Adipose tissue (tissue), 3 donors: ENCODE results near the gene ST6GALNAC3. TPM values are rescaled to one million over a fixed set of nuclear protein-coding genes. Genes with fewer than 3 reads are reported as not detected.
"Not testable (repeated sequence)": the region's sequence is repeated elsewhere in the genome, so short reads cannot be mapped to it uniquely, and the experiment has no call there.

ENCODE experiments used
- H3K27ac ChIP-seq: one replicate; pipeline ENCODE4 v1.5.1; 2013; ENCODE audit warnings: low read depth, low read length
- WGBS, 3 donors: extraction: QIAGEN DNeasy Blood & Tissue Kit; methylation state at CpG; one replicate each; pipeline ENCODE4 v1.1.7; 2013; 5-methylcytosine and 5-hydroxymethylcytosine counted together
- polyA plus RNA-seq, 3 donors: library from polyadenylated mRNA; stranded (reverse); fragments of 200-250 nt; gene quantifications; one replicate each; pipeline ENCODE4 v1.2.3, GENCODE V29; 2013
- donor health status: healthy with polysubstance abuse.
- donor health status: Bipolar disorder and iron deficiency.
- donor health status: healthy.

The ST6GALNAC3 gene
- polyA plus RNA-seq, 3 donors, result 1.1 to 8.8 (median 3.3) TPM

DNA sequence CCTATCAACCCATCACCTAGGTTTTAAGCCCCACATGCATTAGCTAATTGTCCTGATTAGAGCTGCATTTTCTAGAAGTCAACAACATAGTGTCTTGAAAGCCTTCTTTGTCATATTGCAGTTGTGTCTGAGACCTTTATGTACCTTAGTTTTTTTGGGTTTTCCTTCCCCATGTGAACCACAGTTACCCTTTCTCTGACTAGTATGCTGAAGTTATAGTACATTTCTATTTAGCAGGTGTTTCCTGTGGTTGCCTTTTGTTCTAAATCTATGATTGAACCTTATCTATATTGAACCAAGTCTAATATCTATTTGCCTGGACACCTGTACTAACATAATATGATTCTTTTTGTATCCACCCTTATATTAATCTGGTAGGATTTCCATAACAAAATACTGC lies 135.6 kb downstream of the ST6GALNAC3 start:
- no peak overlapping the region for H3K27ac ChIP-seq

DNA sequence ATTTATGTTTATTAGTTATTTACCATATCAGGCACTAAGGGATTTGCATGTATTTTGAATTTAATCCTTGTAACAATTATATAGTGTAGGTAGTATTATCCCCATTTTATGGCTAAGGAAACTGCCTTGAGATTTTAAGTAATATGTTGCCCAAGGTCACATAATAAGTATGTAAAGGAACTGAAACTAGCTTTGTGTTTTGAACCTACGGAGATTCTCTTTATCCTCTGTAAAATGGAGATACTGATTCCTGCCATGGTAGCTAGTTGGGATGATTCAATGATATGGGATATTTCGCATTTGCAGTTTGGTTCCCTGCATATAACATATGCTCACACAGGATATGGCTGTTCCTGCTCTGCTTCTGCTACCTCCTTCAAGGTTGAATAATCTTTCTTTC lies 144.3 kb downstream of the ST6GALNAC3 start:
- 91 to 95% (median 93%) methylated on average over 2 of the region's 2 CpGs for WGBS, 3 donors
- H3K27ac ChIP-seq, result no peak overlapping the region

DNA sequence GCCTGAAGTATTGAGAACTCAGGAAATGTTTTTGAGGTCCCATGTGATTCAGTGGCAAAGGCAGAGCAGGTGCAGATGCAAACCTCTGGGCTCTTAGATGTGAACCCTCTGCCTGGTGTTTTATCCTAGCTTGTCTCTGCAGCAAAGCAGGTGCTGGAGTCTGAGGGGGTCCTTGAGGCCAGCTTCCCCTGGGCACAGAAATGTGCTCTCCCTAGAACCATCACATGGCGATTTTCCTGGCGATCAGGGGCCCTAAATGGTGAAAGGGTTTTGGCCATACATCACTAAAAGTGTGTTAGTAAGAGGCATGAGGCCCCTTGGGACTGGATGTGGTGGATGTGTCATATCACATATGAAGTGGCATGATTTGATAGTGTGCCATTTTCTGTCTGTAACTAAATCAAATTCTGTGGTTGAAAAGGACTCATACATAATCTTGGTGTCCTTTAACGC lies 144.8 kb downstream of the ST6GALNAC3 start:
- WGBS, 3 donors, result 86 to 96% (median 95%) methylated on average over 3 of the region's 3 CpGs
- H3K27ac ChIP-seq, result no peak overlapping the region

GRCh38 chr1:76224752-76225151 lies 150.2 kb downstream of the ST6GALNAC3 start:
- H3K27ac ChIP-seq, result no peak overlapping the region
- WGBS, 3 donors, result 62 to 74% (median 74%) methylated on average over 3 of the region's 3 CpGs

DNA sequence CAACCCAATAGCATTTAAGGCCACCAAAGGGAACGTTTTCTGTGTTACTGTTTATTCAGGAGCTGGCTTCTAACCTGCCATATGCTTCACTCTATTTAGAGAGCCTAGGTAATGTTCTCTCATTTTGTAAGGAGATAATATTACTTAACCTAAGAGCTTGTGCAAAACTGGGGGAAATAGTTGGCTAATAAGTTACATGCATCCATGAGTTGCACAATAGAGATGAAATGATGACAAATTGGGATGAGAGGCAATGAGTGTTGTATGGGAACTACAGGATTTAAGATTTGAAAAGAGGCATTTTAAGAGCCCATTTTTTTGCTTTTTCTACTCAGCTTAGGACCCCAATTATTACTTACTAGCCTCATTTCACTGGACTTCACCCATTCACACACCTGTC lies 151.0 kb downstream of the ST6GALNAC3 start:
- 54 to 59% (median 57%) methylated on average over 1 of the region's 1 CpG for WGBS, 3 donors
- no peak overlapping the region for H3K27ac ChIP-seq

GRCh38 chr1:76227621-76228020 lies 153.1 kb downstream of the ST6GALNAC3 start:
- H3K27ac ChIP-seq, result no peak overlapping the region
- 45 to 61% (median 51%) methylated on average over 3 of the region's 3 CpGs for WGBS, 3 donors

DNA sequence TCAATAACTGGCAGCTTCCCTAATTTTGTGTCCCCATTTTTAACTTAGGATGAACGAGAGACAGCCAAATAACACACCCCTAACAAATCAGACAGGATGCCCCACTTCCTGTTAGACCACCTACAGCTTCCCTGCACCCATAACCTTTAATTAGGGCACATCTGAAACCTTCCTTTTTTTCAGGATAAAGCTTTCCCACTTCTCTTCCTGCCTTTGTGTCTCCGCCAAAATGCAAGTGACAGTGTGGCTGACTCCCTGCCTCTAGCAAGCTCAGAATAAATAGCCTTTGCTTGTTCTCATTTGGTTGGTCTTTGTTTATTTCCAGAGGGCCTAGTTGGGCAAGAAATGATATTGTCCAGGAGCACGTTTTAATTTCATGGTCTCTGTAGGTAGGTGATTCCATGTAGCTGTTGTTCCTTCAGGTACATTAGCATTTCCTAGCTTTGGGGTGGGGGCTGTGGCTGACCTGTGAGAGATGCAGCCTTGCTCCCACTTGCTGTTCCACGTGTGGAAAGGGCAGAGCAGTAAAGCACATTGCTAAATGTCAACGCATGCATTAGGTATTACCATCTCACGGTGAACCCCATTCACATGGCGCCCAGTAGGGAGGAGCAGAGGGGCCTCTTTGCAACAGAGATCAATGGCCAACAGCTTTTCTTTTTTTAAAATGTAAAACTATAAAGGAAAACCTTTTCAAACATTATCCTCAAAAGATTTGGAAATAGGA lies 154.9 kb downstream of the ST6GALNAC3 start:
- WGBS, 3 donors, result 56 to 66% (median 63%) methylated on average over 7 of the region's 7 CpGs
- H3K27ac ChIP-seq, result no peak overlapping the region

DNA sequence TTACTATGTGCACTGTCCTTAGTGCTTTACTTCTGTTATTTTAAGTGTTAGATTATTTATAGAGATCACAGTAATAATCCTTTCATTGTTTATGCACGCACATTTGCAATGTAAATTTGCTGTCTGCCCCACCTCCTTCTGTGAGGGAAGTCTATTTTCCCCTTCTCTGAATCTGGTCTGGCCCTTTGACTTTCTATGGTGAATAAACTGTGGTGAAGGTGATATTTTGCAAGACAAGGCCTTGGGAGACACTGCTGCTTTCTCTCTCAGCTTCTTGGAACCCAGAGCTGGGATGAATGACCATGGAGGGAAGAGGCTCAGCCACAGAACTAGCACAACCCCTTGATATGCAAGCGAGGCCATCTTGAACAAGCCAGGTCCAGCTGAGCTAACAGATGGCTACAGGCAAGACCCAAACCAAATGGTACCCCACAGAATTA lies 156.3 kb downstream of the ST6GALNAC3 start:
- H3K27ac ChIP-seq, result no peak overlapping the region
- 79 to 95% (median 85%) methylated on average over 2 of the region's 2 CpGs for WGBS, 3 donors

GRCh38 chr1:76231320-76231719 lies 156.8 kb downstream of the ST6GALNAC3 start:
- WGBS, 3 donors, result 78 to 83% (median 82%) methylated on average over 4 of the region's 4 CpGs
- H3K27ac ChIP-seq, result no peak overlapping the region

GRCh38 chr1:76232666-76233065 lies 158.1 kb downstream of the ST6GALNAC3 start:
- 91 to 97% (median 96%) methylated on average over 4 of the region's 4 CpGs for WGBS, 3 donors
- H3K27ac ChIP-seq, result no peak overlapping the region

GRCh38 chr1:76234061-76234460 lies 159.5 kb downstream of the ST6GALNAC3 start:
- WGBS, 3 donors, result 89 to 98% (median 93%) methylated on average over 2 of the region's 2 CpGs
- no peak overlapping the region for H3K27ac ChIP-seq

- 87 to 95% (median 93%) methylated on average over 5 of the region's 5 CpGs for WGBS, 3 donors
- H3K27ac ChIP-seq, result no peak overlapping the region
These were observed 162.7 kb downstream of the ST6GALNAC3 start for GRCh38 chr1:76237211-76237610.

DNA sequence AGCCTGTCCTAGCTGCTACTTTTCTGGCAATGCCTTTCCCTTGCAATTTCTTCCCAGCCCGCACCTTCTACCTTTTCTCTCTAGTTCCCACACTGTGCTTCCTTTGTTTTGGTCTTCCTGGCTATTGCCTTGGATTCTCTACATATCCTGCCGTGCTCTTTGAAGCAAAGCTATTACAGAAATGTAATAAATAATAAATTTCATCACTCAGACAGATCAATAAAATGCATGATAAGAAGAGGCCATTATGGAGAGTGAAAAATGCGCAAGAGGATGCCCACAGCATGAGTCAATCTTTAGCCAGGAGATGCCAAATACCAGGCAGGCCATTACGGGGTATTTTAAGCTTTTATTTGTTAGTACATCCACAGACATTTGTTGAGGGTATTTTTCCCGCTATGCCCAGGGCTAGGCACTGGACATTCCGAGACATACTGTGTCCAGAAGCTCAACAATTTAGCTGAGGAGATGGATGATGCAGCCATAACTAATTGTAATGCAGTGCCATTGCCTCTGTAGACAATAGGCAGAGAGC lies 163.6 kb downstream of the ST6GALNAC3 start:
- H3K27ac ChIP-seq, result no peak overlapping the region
- WGBS, 3 donors, result 47 to 88% (median 84%) methylated on average over 6 of the region's 6 CpGs

GRCh38 chr1:76239470-76239918 lies 164.9 kb downstream of the ST6GALNAC3 start:
- WGBS, 3 donors, result 69 to 84% (median 78%) methylated on average over 3 of the region's 3 CpGs
- no peak overlapping the region for H3K27ac ChIP-seq

DNA sequence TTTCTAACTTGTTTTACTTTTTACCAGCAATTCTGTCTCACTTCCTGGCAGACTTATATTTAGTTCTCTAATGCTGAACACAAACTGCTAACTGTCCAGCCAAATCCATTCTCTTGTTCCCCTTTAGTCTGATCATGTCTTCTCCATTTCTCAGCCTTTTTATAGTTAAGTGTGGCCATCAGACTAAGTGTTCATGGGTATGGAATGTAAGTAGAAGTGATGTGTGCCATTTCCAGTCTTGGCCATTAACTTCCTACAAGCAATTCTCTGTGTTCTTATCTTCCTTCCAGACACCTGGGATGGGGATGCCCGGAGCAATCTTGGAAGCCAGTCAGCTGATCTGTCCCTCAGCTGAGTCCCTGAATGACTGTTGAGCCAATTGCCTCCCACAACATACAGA lies 165.8 kb downstream of the ST6GALNAC3 start:
- 40 to 62% (median 47%) methylated on average over 1 of the region's 1 CpG for WGBS, 3 donors
- H3K27ac ChIP-seq, result no peak overlapping the region

GRCh38 chr1:76242587-76242986 lies 168.0 kb downstream of the ST6GALNAC3 start:
- 83 to 92% (median 83%) methylated on average over 1 of the region's 1 CpG for WGBS, 3 donors
- not testable (repeated sequence) for H3K27ac ChIP-seq

- 57 to 81% (median 78%) methylated on average over 5 of the region's 5 CpGs for WGBS, 3 donors
- no peak overlapping the region for H3K27ac ChIP-seq
These were observed 172.8 kb downstream of the ST6GALNAC3 start for GRCh38 chr1:76247261-76247852.

- WGBS, 3 donors, result 35 to 67% (median 67%) methylated on average over 2 of the region's 2 CpGs
- H3K27ac ChIP-seq, result no peak overlapping the region
These were observed 175.7 kb downstream of the ST6GALNAC3 start for GRCh38 chr1:76250271-76250670.

DNA sequence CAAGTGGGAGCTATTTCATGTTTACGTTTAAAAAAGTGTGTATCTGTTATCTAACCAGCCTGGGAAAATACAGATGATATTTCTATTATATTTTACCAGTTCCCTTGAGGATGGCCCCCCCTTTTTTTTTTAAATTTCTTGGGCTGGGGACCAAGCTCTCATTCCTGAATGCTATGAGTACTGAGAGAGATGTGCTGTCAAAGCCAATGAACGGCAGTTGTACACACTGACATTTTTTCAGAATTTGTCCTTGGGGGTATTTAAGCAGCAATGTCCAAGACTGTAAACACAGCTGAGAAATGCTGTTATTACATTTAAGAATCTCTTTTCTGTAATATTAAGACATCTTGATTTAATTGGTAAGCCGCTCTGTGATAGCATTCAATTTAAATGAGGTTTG lies 177.9 kb downstream of the ST6GALNAC3 start:
- no peak overlapping the region for H3K27ac ChIP-seq
- WGBS, 3 donors, result 53 to 77% (median 70%) methylated on average over 3 of the region's 3 CpGs
